ENCODE measurements around the gene CLMN. TPM values are rescaled to one million over a fixed set of nuclear protein-coding genes. Genes with fewer than 3 reads are reported as not detected.

The CLMN gene
- polyA plus RNA-seq, 6 donors from 2014 or later = 4.9 to 23.8 (median 12.7) TPM

- peak overlapping the region in 1 of 8 donors; percentile 30 for H3K4me3 Mint-ChIP-seq
- H3K27me3 Mint-ChIP-seq = no peaks in the 10 kb centered on the region
- H3K9me3 Mint-ChIP-seq = peaks cover 0 to 1% (median 0%) of the 10 kb centered on the region in 7 donors
- H3K27ac Mint-ChIP-seq = no peak overlapping the region
- H3K4me1 Mint-ChIP-seq = peaks cover 49 to 64% (median 57%) of the 10 kb centered on the region in 3 donors
- peaks cover 0 to 7% of the 10 kb centered on the region in 2 donors for H3K36me3 Mint-ChIP-seq
- DNase-seq (no peak), ATAC-seq (ENCODE audit: low read depth in 2 of 2) (no peak)
Measured at GRCh38 chr14:95315579-95315978, 4.1 kb downstream of the CLMN start.

GRCh38 chr14:95315156-95315555 is 4.6 kb downstream of the CLMN start:
- DNase-seq (no peak), ATAC-seq (ENCODE audit: low read depth in 2 of 2) (no peak)
- Mint-ChIP-seq H3K36me3 (peaks cover 0 to 7% of the 10 kb centered on the region in 2 donors), H3K27me3 (no peaks in the 10 kb centered on the region), H3K4me1 (peaks cover 46 to 66% (median 61%) of the 10 kb centered on the region in 3 donors), H3K27ac (no peak overlapping the region), H3K9me3 (peaks cover 0 to 1% (median 0%) of the 10 kb centered on the region in 7 donors), H3K4me3 (no peak overlapping the region)

- peak overlapping the region in 2 of 6 donors; percentile 62 for H3K27ac Mint-ChIP-seq
- H3K4me3 Mint-ChIP-seq = peak overlapping the region in 1 of 8 donors; percentile 25
- H3K9me3 Mint-ChIP-seq = peaks cover 0 to 1% (median 0%) of the 10 kb centered on the region in 7 donors
- H3K36me3 Mint-ChIP-seq = peaks cover 0 to 7% of the 10 kb centered on the region in 2 donors
- DNase-seq = no peak
- no peak for ATAC-seq (ENCODE audit: low read depth in 2 of 2)
- no peaks in the 10 kb centered on the region for H3K27me3 Mint-ChIP-seq
- H3K4me1 Mint-ChIP-seq = peaks cover 46 to 63% (median 63%) of the 10 kb centered on the region in 3 donors
Measured at GRCh38 chr14:95314609-95315008, 5.1 kb downstream of the CLMN start.

- Mint-ChIP-seq H3K9me3 (peaks cover 0 to 1% (median 0%) of the 10 kb centered on the region in 7 donors), H3K36me3 (peaks cover 7% of the 10 kb centered on the region in 2 donors), H3K4me1 (peaks cover 41 to 59% (median 56%) of the 10 kb centered on the region in 3 donors), H3K4me3 (peak overlapping the region in 1 of 8 donors; percentile 12), H3K27me3 (no peaks in the 10 kb centered on the region), H3K27ac (peak overlapping the region in 1 of 6 donors; percentile 66)
- no peak for ATAC-seq (ENCODE audit: low read depth in 2 of 2)
- no peak for DNase-seq
Measured at GRCh38 chr14:95313707-95314106, 6.0 kb downstream of the CLMN start.

GRCh38 chr14:95313190-95313589 is 6.5 kb downstream of the CLMN start:
- peaks cover 36 to 59% (median 56%) of the 10 kb centered on the region in 3 donors for H3K4me1 Mint-ChIP-seq
- no peaks in the 10 kb centered on the region for H3K27me3 Mint-ChIP-seq
- DNase-seq (no peak), ATAC-seq (ENCODE audit: low read depth in 2 of 2) (no peak)
- peak overlapping the region in 2 of 6 donors; percentile 0 to 37 for H3K27ac Mint-ChIP-seq
- H3K36me3 Mint-ChIP-seq = peaks cover 9 to 10% of the 10 kb centered on the region in 2 donors
- H3K4me3 Mint-ChIP-seq = no peak overlapping the region
- peaks cover 0 to 1% (median 0%) of the 10 kb centered on the region in 7 donors for H3K9me3 Mint-ChIP-seq

- Mint-ChIP-seq H3K27ac (peak overlapping the region in 1 of 6 donors; percentile 76), H3K27me3 (no peaks in the 10 kb centered on the region), H3K9me3 (peaks cover 0 to 1% (median 0%) of the 10 kb centered on the region in 7 donors), H3K4me3 (no peak overlapping the region), H3K4me1 (peaks cover 28 to 58% (median 55%) of the 10 kb centered on the region in 3 donors), H3K36me3 (peaks cover 10 to 12% of the 10 kb centered on the region in 2 donors)
- DNase-seq (no peak), ATAC-seq (ENCODE audit: low read depth in 2 of 2) (no peak)
Measured at GRCh38 chr14:95312311-95312710, 7.4 kb downstream of the CLMN start.

GRCh38 chr14:95311752-95312151 is 8.0 kb downstream of the CLMN start:
- no peak for DNase-seq
- Mint-ChIP-seq H3K4me3 (no peak overlapping the region), H3K36me3 (peaks cover 10 to 12% of the 10 kb centered on the region in 2 donors), H3K27me3 (no peaks in the 10 kb centered on the region), H3K27ac (peak overlapping the region in 2 of 6 donors; percentile 4 to 6), H3K4me1 (peaks cover 28 to 56% (median 55%) of the 10 kb centered on the region in 3 donors), H3K9me3 (peaks cover 0 to 1% (median 0%) of the 10 kb centered on the region in 7 donors)
- ATAC-seq (ENCODE audit: low read depth in 2 of 2) = no peak

- Mint-ChIP-seq H3K27me3 (no peaks in the 10 kb centered on the region), H3K4me3 (no peak overlapping the region), H3K36me3 (peaks cover 10 to 12% of the 10 kb centered on the region in 2 donors), H3K9me3 (peaks cover 0 to 1% (median 0%) of the 10 kb centered on the region in 7 donors), H3K27ac (peak overlapping the region in 1 of 6 donors; percentile 91), H3K4me1 (peaks cover 34 to 59% (median 58%) of the 10 kb centered on the region in 3 donors)
- DNase-seq (no peak), ATAC-seq (ENCODE audit: low read depth in 2 of 2) (no peak)
Measured at GRCh38 chr14:95310635-95311380, 8.9 kb downstream of the CLMN start.

GRCh38 chr14:95309261-95310051 is 10.3 kb downstream of the CLMN start:
- Mint-ChIP-seq H3K36me3 (peaks cover 10 to 12% of the 10 kb centered on the region in 2 donors), H3K4me3 (no peak overlapping the region), H3K27me3 (no peaks in the 10 kb centered on the region), H3K27ac (no peak overlapping the region), H3K4me1 (peaks cover 33 to 62% (median 58%) of the 10 kb centered on the region in 3 donors), H3K9me3 (peaks cover 0 to 1% (median 0%) of the 10 kb centered on the region in 7 donors)
- DNase-seq (no peak), ATAC-seq (ENCODE audit: low read depth in 2 of 2) (no peak)

GRCh38 chr14:95308073-95308472 is 11.6 kb downstream of the CLMN start:
- no peak overlapping the region for H3K4me3 Mint-ChIP-seq
- peaks cover 8 to 10% of the 10 kb centered on the region in 2 donors for H3K36me3 Mint-ChIP-seq
- H3K27me3 Mint-ChIP-seq = no peaks in the 10 kb centered on the region
- peak overlapping the region in 2 of 6 donors; percentile 76 to 90 for H3K27ac Mint-ChIP-seq
- H3K4me1 Mint-ChIP-seq = peaks cover 29 to 49% (median 46%) of the 10 kb centered on the region in 3 donors
- H3K9me3 Mint-ChIP-seq = peaks cover 0 to 1% (median 0%) of the 10 kb centered on the region in 7 donors
- DNase-seq (no peak), ATAC-seq (ENCODE audit: low read depth in 2 of 2) (no peak)

GRCh38 chr14:95307402-95308041 is 12.2 kb downstream of the CLMN start:
- Mint-ChIP-seq H3K36me3 (peaks cover 4 to 10% of the 10 kb centered on the region in 2 donors), H3K4me3 (no peak overlapping the region), H3K27ac (peak overlapping the region in 3 of 6 donors; percentile 2 to 67 (median 20)), H3K27me3 (no peaks in the 10 kb centered on the region), H3K4me1 (peaks cover 32 to 51% (median 51%) of the 10 kb centered on the region in 3 donors), H3K9me3 (peaks cover 0 to 1% (median 0%) of the 10 kb centered on the region in 7 donors)
- ATAC-seq (ENCODE audit: low read depth in 2 of 2) (no peak), DNase-seq (no peak)

- Mint-ChIP-seq H3K4me3 (no peak overlapping the region), H3K4me1 (peaks cover 38 to 50% (median 43%) of the 10 kb centered on the region in 3 donors), H3K9me3 (peaks cover 0 to 1% (median 0%) of the 10 kb centered on the region in 7 donors), H3K36me3 (peaks cover 4 to 10% of the 10 kb centered on the region in 2 donors), H3K27me3 (no peaks in the 10 kb centered on the region), H3K27ac (peak overlapping the region in 1 of 6 donors; percentile 24)
- ATAC-seq (ENCODE audit: low read depth in 2 of 2) (no peak), DNase-seq (no peak)
Measured at GRCh38 chr14:95305940-95306339, 13.8 kb downstream of the CLMN start.

GRCh38 chr14:95305145-95305544 is 14.6 kb downstream of the CLMN start:
- H3K4me3 Mint-ChIP-seq = no peak overlapping the region
- no peaks in the 10 kb centered on the region for H3K27me3 Mint-ChIP-seq
- DNase-seq (no peak), ATAC-seq (ENCODE audit: low read depth in 2 of 2) (no peak)
- no peaks in the 10 kb centered on the region for H3K9me3 Mint-ChIP-seq
- H3K27ac Mint-ChIP-seq = no peak overlapping the region
- peaks cover 44 to 49% (median 46%) of the 10 kb centered on the region in 3 donors for H3K4me1 Mint-ChIP-seq
- peaks cover 4 to 10% of the 10 kb centered on the region in 2 donors for H3K36me3 Mint-ChIP-seq
